HUDEP-2 (cell line): ENCODE data around the gene GRPEL1.
A peak's percentile ranks its signal among the peaks of the same experiment; 100 is the strongest.

Experiments
- DNase-seq, 76 experiments: peaks; one replicate each; lab custom pipeline; 2025; ENCODE audit not compliant: unreplicated experiment in 76 of 76; lab: John Stamatoyannopoulos, UW

Gene GRPEL1

GRCh38 chr4:7067126-7067451, 775 bp downstream of the GRPEL1 start:
- DNase-seq, result peak in 1 of 76 experiments; percentile 22

- DNase-seq, result no peak
Measured at GRCh38 chr4:7066493-7066892, 1.4 kb downstream of the GRPEL1 start.

- no peak for DNase-seq
Measured at GRCh38 chr4:7066006-7066405, 1.9 kb downstream of the GRPEL1 start.

GRCh38 chr4:7063362-7063761, 4.5 kb downstream of the GRPEL1 start:
- no peak for DNase-seq

GRCh38 chr4:7062816-7063215, 5.0 kb downstream of the GRPEL1 start:
- no peak for DNase-seq

GRCh38 chr4:7061815-7062214, 6.0 kb downstream of the GRPEL1 start:
- DNase-seq, result no peak

- DNase-seq, result no peak
Measured at GRCh38 chr4:7060346-7061150, 7.3 kb downstream of the GRPEL1 start.

- no peak for DNase-seq
Measured at GRCh38 chr4:7059662-7060061, 8.2 kb downstream of the GRPEL1 start.

- DNase-seq, result no peak
Measured at GRCh38 chr4:7058792-7059191, 9.1 kb downstream of the GRPEL1 start.

- DNase-seq, result no peak
Measured at GRCh38 chr4:7055990-7056325, 11.9 kb downstream of the GRPEL1 start.

- no peak for DNase-seq
Measured at GRCh38 chr4:7055111-7055989, 12.5 kb downstream of the GRPEL1 start.

- no peak for DNase-seq
Measured at GRCh38 chr4:7054106-7054880, 13.6 kb downstream of the GRPEL1 start.

GRCh38 chr4:7052923-7053715, 14.7 kb downstream of the GRPEL1 start:
- peak in 70 of 76 experiments; percentile 29 to 88 (median 70) for DNase-seq

- no peak for DNase-seq
Measured at GRCh38 chr4:7052313-7052712, 15.6 kb downstream of the GRPEL1 start.

- DNase-seq, result no peak
Measured at GRCh38 chr4:7051905-7052304, 16.0 kb downstream of the GRPEL1 start.

GRCh38 chr4:7051144-7051495, 16.7 kb downstream of the GRPEL1 start:
- no peak for DNase-seq

- peak in 9 of 76 experiments; percentile 5 to 43 (median 18) for DNase-seq
Measured at GRCh38 chr4:7050481-7051143, 17.3 kb downstream of the GRPEL1 start.

- no peak for DNase-seq
Measured at GRCh38 chr4:7049739-7050138, 18.1 kb downstream of the GRPEL1 start.

GRCh38 chr4:7049295-7049694, 18.6 kb downstream of the GRPEL1 start:
- no peak for DNase-seq

GRCh38 chr4:7048642-7049041, 19.2 kb downstream of the GRPEL1 start:
- DNase-seq, result no peak
